MM.1S (cell line): ENCODE results near the gene RGS6.

Experiments
- CTCF ChIP-seq: fragments of 300-600 bp; sonication (generic); IDR thresholded peaks from 2 replicates; pipeline ENCODE4 v1.5.1; 2016; ENCODE audit warnings: antibody characterized with exemption, low read length, mixed read lengths
- EZH2phosphoT487 ChIP-seq: fragments of 300-600 bp; sonication (generic); IDR thresholded peaks from 2 replicates; pipeline ENCODE4 v1.6.1; 2018; ENCODE audit warnings: antibody characterized with exemption, low read length

GRCh38 chr14:71931492-71932228 lies 569 bp upstream of the RGS6 start:
- TF ChIP-seq CTCF = no peak; the same call in 1 of the 2 replicates
- no peak for TF ChIP-seq EZH2phosphoT487
